Fibroblast of pulmonary artery (primary cell): Measurements from ENCODE around the gene PURB.

Experiments used
- DNase-seq: peaks from one replicate; pipeline ENCODE4 v3.0.0-alpha.2; 2010; ENCODE audit warnings: low read depth
- H3K4me3 ChIP-seq: replicated peaks from 2 replicates; pipeline ENCODE4 v1.5.1; 2011; ENCODE audit warnings: low read depth, mild to moderate bottlenecking, control low read depth, low read length, moderate library complexity
- CTCF ChIP-seq: IDR thresholded peaks from 2 replicates; pipeline ENCODE4 v1.5.1; 2011; ENCODE audit warnings: mild to moderate bottlenecking, control low read depth, low read length, inconsistent platforms; ENCODE audit errors: missing control alignments

Gene PURB

GRCh38 chr7:44893710-44894234 lies 8.4 kb upstream of the PURB start:
- TF ChIP-seq CTCF = no peak
- no peak for DNase-seq
- no peak overlapping the region for H3K4me3 ChIP-seq

GRCh38 chr7:44891791-44892190 lies 6.5 kb upstream of the PURB start:
- DNase-seq = no peak
- H3K4me3 ChIP-seq = no peak overlapping the region
- TF ChIP-seq CTCF = no peak

GRCh38 chr7:44891372-44891771 lies 6.0 kb upstream of the PURB start:
- DNase-seq = no peak
- no peak overlapping the region for H3K4me3 ChIP-seq
- no peak for TF ChIP-seq CTCF

GRCh38 chr7:44889086-44889781 lies 3.9 kb upstream of the PURB start:
- H3K4me3 ChIP-seq = no peak overlapping the region
- no peak for DNase-seq
- TF ChIP-seq CTCF = no peak

DNA sequence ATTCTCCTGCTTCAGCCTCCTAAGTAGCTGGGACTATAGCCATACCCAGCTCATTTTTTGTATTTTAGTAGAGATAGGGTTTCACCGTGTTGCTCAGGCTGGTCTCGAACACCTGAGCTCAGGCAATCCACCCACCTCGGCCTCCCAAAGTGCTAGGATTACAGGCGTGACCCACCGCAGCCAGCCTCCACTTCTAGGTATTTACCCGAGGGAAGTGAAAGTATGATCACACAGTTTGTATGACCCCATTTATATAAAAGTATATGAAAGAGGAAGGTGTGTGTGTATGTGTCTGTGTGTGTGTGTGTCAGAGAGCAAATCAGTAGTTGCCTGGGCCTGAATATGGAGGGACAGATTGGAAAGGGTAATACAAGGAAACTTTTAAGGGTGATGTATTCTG lies 2.0 kb upstream of the PURB start:
- no peak for DNase-seq
- no peak for TF ChIP-seq CTCF
- no peak overlapping the region for H3K4me3 ChIP-seq

DNA sequence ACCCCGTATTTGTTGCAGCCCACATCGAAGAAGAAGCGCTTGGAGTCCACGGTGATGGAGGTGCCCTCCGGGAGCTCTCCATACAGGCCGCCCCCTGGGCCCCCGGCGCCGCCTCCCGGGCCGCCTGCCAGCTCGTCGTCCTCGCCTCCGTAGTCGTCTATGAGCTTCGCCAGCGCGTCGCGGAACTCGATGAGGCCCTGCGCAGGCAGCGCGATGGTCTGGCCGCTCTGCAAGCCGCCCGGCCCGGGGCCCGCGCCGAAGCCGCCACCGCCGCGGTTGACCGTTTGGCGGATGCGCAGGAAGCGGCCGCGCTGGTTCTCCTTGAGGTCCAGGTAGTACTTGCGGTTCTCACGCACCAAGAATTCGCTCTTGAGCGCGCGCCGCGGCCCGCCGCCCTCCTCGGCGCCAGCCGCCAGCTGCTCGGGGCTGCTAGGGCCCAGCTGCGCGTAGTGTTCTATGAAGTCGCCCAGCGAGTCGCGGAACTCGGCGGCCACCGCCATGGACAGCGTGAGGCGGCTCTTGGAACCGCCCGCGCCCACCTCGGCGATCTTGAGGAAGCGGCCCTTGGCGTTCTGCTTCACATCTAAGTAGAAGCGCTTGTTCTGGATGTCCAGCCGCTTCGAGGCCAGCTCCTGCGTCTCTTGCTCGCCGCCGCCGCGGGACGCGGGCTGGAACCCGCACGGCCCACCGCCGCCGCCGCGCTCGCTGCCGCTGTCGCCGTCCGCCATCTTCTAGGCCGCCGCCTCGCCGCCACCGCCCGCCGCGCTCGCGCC lies 523 bp downstream of the PURB start:
- TF ChIP-seq CTCF = no peak
- DNase-seq = peak; percentile 78
- peak overlapping the region; percentile 80 for H3K4me3 ChIP-seq
